NCI-H510A treated with DMSO at 0.1 percent for 48 hours (cell line): ENCODE results near the gene EFHC1.

ENCODE experiments used
- DNase-seq: peaks from one replicate; lab custom pipeline; 2025; lab: John Stamatoyannopoulos, UW

The EFHC1 gene

GRCh38 chr6:52555518-52556233 is 135.5 kb downstream of the EFHC1 start:
- DNase-seq: no peak

- DNase-seq: no peak
These were observed 137.5 kb downstream of the EFHC1 start for GRCh38 chr6:52557389-52558265.

GRCh38 chr6:52558266-52559000 is 138.3 kb downstream of the EFHC1 start:
- no peak for DNase-seq

- DNase-seq: no peak
These were observed 140.3 kb downstream of the EFHC1 start for GRCh38 chr6:52560462-52560861.

- no peak for DNase-seq
These were observed 142.8 kb downstream of the EFHC1 start for GRCh38 chr6:52562911-52563310.

- no peak for DNase-seq
These were observed 144.7 kb downstream of the EFHC1 start for GRCh38 chr6:52564856-52565255.

- no peak for DNase-seq
These were observed 146.1 kb downstream of the EFHC1 start for GRCh38 chr6:52566201-52566600.

- DNase-seq: no peak
These were observed 146.7 kb downstream of the EFHC1 start for GRCh38 chr6:52566853-52567279.

- no peak for DNase-seq
These were observed 148.2 kb downstream of the EFHC1 start for GRCh38 chr6:52568320-52568719.

GRCh38 chr6:52570291-52570700 is 150.2 kb downstream of the EFHC1 start:
- DNase-seq: no peak

GRCh38 chr6:52571099-52571755 is 151.1 kb downstream of the EFHC1 start:
- no peak for DNase-seq

GRCh38 chr6:52572536-52572935 is 152.4 kb downstream of the EFHC1 start:
- DNase-seq: no peak

- no peak for DNase-seq
These were observed 153.2 kb downstream of the EFHC1 start for GRCh38 chr6:52573295-52573694.
